A549 (cell line): ENCODE data around the gene ATP11A. TPM values are rescaled to one million over a fixed set of nuclear protein-coding genes. Genes with fewer than 3 reads are reported as not detected.

Experiments used
- ATAC-seq, 2 experiments: fragments of 200-7000 bp in 1 of 2; fragments of >200 bp in 1 of 2; cut with Nextera tagmentation in 1 of 2; cut with Tn5 transposase in 1 of 2; 3 replicates each; pipeline versions ENCODE4 v1.8.0 to v1.9.1; 2018 to 2020; ENCODE audit warnings: mild to moderate bottlenecking in 1 of 2, moderate library complexity in 1 of 2
- CTCF ChIA-PET: fragments of 300-600 bp; sonication (Branson Sonifier 250); formaldehyde crosslinking; extraction: SDS; loops from one replicate; lab custom pipeline; 2021; ENCODE audit warnings: antibody characterized with exemption, inconsistent platforms; lab: Yijun Ruan, JAX
- POLR2A ChIA-PET: fragments of 350-600 bp; formaldehyde crosslinking; extraction: SDS; loops from one replicate; lab custom pipeline; 2021; ENCODE audit warnings: antibody characterized with exemption, inconsistent platforms; lab: Yijun Ruan, JAX
- DNase-seq, 2 experiments: peaks; one replicate each; pipeline versions ENCODE4 v3.0.0 to v3.0.0-alpha.2; 2011 to 2016; ENCODE audit warnings: low read depth in 1 of 2, low spot score in 1 of 2
- FAIRE-seq: peaks from 2 replicates; lab custom pipeline; 2011; peaks lifted over from hg19 to GRCh38; lab: Jason Lieb, UNC
- H3K27ac ChIP-seq, 2 experiments: fragments of >200 bp; sonication (Bioruptor Twin); formaldehyde crosslinking; 3 replicates each; pipeline ENCODE4 v1.5.1; 2016 to 2017
- H3K4me1 ChIP-seq: fragments of >200 bp; sonication (Bioruptor Twin); formaldehyde crosslinking; 3 replicates; pipeline ENCODE4 v1.6.1; 2016
- H3K4me2 ChIP-seq: fragments of >200 bp; sonication (Bioruptor Twin); formaldehyde crosslinking; 3 replicates; pipeline ENCODE4 v1.6.1; 2016
- H3K4me3 ChIP-seq: fragments of >200 bp; sonication (Bioruptor Twin); formaldehyde crosslinking; 3 replicates; pipeline ENCODE4 v1.5.1; 2016
- H3K9me3 ChIP-seq: fragments of >200 bp; sonication (Bioruptor Twin); formaldehyde crosslinking; 3 replicates; pipeline ENCODE4 v1.6.1; 2016
- BCL3 ChIP-seq: fragments of >200 bp; sonication (Bioruptor Twin); formaldehyde crosslinking; IDR thresholded peaks from 3 replicates; pipeline ENCODE4 v1.6.1; 2016
- BHLHE40 ChIP-seq: IDR thresholded peaks from 2 replicates; pipeline ENCODE4 v1.6.1; 2012; ENCODE audit warnings: low read depth, low read length, inconsistent platforms
- CBX2 ChIP-seq: fragments of 200-600 bp; sonication (generic); IDR thresholded peaks from 2 replicates; pipeline ENCODE4 v1.6.1; 2016; ENCODE audit warnings: low read depth, mild to moderate bottlenecking, borderline replicate concordance
- CBX8 ChIP-seq: fragments of 200-600 bp; sonication (generic); IDR thresholded peaks from 2 replicates; pipeline ENCODE4 v1.6.1; 2016
- EHF ChIP-seq: fragments of 250-450 bp; sonication (Bioruptor Pico); IDR thresholded peaks from 2 replicates; pipeline ENCODE4 v1.5.0; 2020; ENCODE audit warnings: mild to moderate bottlenecking
- EHMT2 ChIP-seq: fragments of 200-600 bp; sonication (generic); IDR thresholded peaks from 2 replicates; pipeline ENCODE4 v1.6.1; 2016; ENCODE audit warnings: antibody characterized with exemption, low read depth, mild to moderate bottlenecking, moderate library complexity
- ESRRA ChIP-seq: fragments of 150-350 bp; IDR thresholded peaks from 2 replicates; pipeline ENCODE4 v1.6.1; 2014; ENCODE audit warnings: mild to moderate bottlenecking, low read length, borderline replicate concordance
- FOXS1 ChIP-seq: fragments of 250-450 bp; sonication (Bioruptor Pico); IDR thresholded peaks from 2 replicates; pipeline ENCODE4 v1.5.0; 2020; ENCODE audit warnings: mild to moderate bottlenecking, moderate library complexity
- GATA3 ChIP-seq: IDR thresholded peaks from 2 replicates; pipeline ENCODE4 v1.6.1; 2012; ENCODE audit warnings: borderline replicate concordance
- HDAC2 ChIP-seq: fragments of 200-600 bp; sonication (generic); IDR thresholded peaks from 2 replicates; pipeline ENCODE4 v1.6.1; 2016
- HES2 ChIP-seq: fragments of >200 bp; sonication (Bioruptor Twin); formaldehyde crosslinking; IDR thresholded peaks from 2 replicates; pipeline ENCODE4 v1.6.1; 2016
- HEYL ChIP-seq: fragments of 250-450 bp; sonication (Bioruptor Pico); IDR thresholded peaks from 2 replicates; pipeline ENCODE4 v1.8.0; 2021; ENCODE audit warnings: mild to moderate bottlenecking, moderate library complexity
- HOXB13 ChIP-seq: fragments of 250-450 bp; sonication (Bioruptor Pico); IDR thresholded peaks from 2 replicates; pipeline ENCODE4 v1.5.0; 2020; ENCODE audit warnings: low read depth, mild to moderate bottlenecking, moderate library complexity
- JUN ChIP-seq, 2 experiments: fragments of >200 bp; sonication (Bioruptor Twin); formaldehyde crosslinking; IDR thresholded peaks; 2 replicates in 1 of 2; 3 replicates in 1 of 2; pipeline ENCODE4 v1.6.1; 2016 to 2017
- KDM1A ChIP-seq: fragments of 200-600 bp; sonication (generic); IDR thresholded peaks from 2 replicates; pipeline ENCODE4 v1.6.1; 2016; ENCODE audit warnings: low read depth, mild to moderate bottlenecking
- KDM5A ChIP-seq: fragments of 200-600 bp; sonication (generic); IDR thresholded peaks from 2 replicates; pipeline ENCODE4 v1.6.1; 2016; ENCODE audit warnings: antibody characterized with exemption, mild to moderate bottlenecking
- MAX ChIP-seq: IDR thresholded peaks from 2 replicates; pipeline ENCODE4 v1.6.1; 2012
- MAZ ChIP-seq: fragments of 150-350 bp; IDR thresholded peaks from 2 replicates; pipeline ENCODE4 v1.6.1; 2014; ENCODE audit warnings: antibody characterized with exemption, low read depth, low read length, borderline replicate concordance
- MYC ChIP-seq: IDR thresholded peaks from 2 replicates; pipeline ENCODE4 v1.6.1; 2012; ENCODE audit warnings: mild to moderate bottlenecking, inconsistent platforms, low read length, improper control_type of control experiment, borderline replicate concordance
- PBX3 ChIP-seq: IDR thresholded peaks from 2 replicates; pipeline ENCODE4 v1.6.1; 2012
- PHF8 ChIP-seq: fragments of 200-600 bp; sonication (generic); IDR thresholded peaks from 2 replicates; pipeline ENCODE4 v1.6.1; 2016; ENCODE audit warnings: low read depth, mild to moderate bottlenecking, antibody characterized with exemption, moderate library complexity, borderline replicate concordance
- POLR2A ChIP-seq: IDR thresholded peaks from 2 replicates; pipeline ENCODE4 v1.6.1; 2012; ENCODE audit warnings: mild to moderate bottlenecking, low read length
- POLR2AphosphoS2 ChIP-seq: conservative IDR thresholded peaks from 2 replicates; pipeline ENCODE4 v1.6.1; 2012; ENCODE audit warnings: low read length, improper control_type of control experiment, inconsistent platforms
- RFX5 ChIP-seq: fragments of 450-650 bp; IDR thresholded peaks from 2 replicates; pipeline ENCODE4 v1.7.1; 2014; ENCODE audit warnings: antibody characterized with exemption, mild to moderate bottlenecking, moderate library complexity
- RNF2 ChIP-seq: fragments of 200-600 bp; sonication (generic); IDR thresholded peaks from 2 replicates; pipeline ENCODE4 v1.6.1; 2016; ENCODE audit warnings: low read depth, mild to moderate bottlenecking, antibody characterized with exemption, moderate library complexity, borderline replicate concordance
- SMC3 ChIP-seq: fragments of >200 bp; sonication (Bioruptor Twin); formaldehyde crosslinking; IDR thresholded peaks from 3 replicates; pipeline ENCODE4 v1.6.1; 2018; ENCODE audit warnings: inconsistent platforms
- TFCP2L1 ChIP-seq: fragments of 250-450 bp; sonication (Bioruptor Pico); IDR thresholded peaks from 2 replicates; pipeline ENCODE4 v1.5.0; 2021; ENCODE audit warnings: mild to moderate bottlenecking
- ZFP36 ChIP-seq: fragments of 450-650 bp; IDR thresholded peaks from 2 replicates; pipeline ENCODE4 v1.6.1; 2014; ENCODE audit warnings: borderline replicate concordance; ENCODE audit not compliant: partially characterized antibody
- ZNF302 ChIP-seq: fragments of 250-450 bp; sonication (Bioruptor Pico); IDR thresholded peaks from 2 replicates; pipeline ENCODE4 v1.9.0; 2021; ENCODE audit warnings: inconsistent platforms, mild to moderate bottlenecking, moderate library complexity
- ZSCAN20 ChIP-seq: fragments of 250-450 bp; sonication (Bioruptor Pico); IDR thresholded peaks from 2 replicates; pipeline ENCODE4 v1.8.0; 2022; ENCODE audit warnings: mild to moderate bottlenecking, moderate library complexity
- WGBS: methylation state at CpG from one replicate; pipeline ENCODE4 v1.1.6; 2017; ENCODE audit errors: missing lambda C conversion rate; 5-methylcytosine and 5-hydroxymethylcytosine counted together
- polyA plus RNA-seq, 4 experiments: library from polyadenylated mRNA; depleted of rRNA in 3 of 4; stranded (reverse); fragments of >200 nt; fragmentation: RNase III in 1 of 4; extraction: RNeasy Plus Mini Kit Qiagen cat#74134 plus additional on column Dnase treatment in 1 of 4; gene quantifications; 2 replicates in 3 of 4; 3 replicates in 1 of 4; pipeline ENCODE4 v1.2.3, GENCODE V29; 2011 to 2017

ATP11A gene
- polyA plus RNA-seq, 2 of the 4 experiments (the other 2 are of a cell fraction): 4.1 to 8.0 TPM

- Histone ChIP-seq H3K9me3 (no peaks in the 10 kb centered on the region), H3K27ac (no peak overlapping the region), H3K4me2 (no peak overlapping the region), H3K4me1 (no peaks in the 10 kb centered on the region), H3K4me3 (no peak overlapping the region)
- no peak for DNase-seq
- FAIRE-seq: no peak
- POLR2A ChIA-PET: no interaction called here
- CTCF ChIA-PET: interaction anchor here (1.3 kb wide), 1 partner anchor 14 kb away, joined by 3 read pairs; no protein-coding TSS in a partner anchor
- TF ChIP-seq BHLHE40 (no peak), POLR2AphosphoS2 (no peak), CBX2 (no peak), HOXB13 (CRISPR knock-in tag) (no peak), EHMT2 (no peak), POLR2A (no peak), MAZ (no peak), SMC3 (no peak), MAX (no peak), EHF (no peak), ZNF302 (CRISPR knock-in tag) (no peak), BCL3 (no peak), CBX8 (no peak), TFCP2L1 (CRISPR knock-in tag) (no peak), KDM1A (no peak), ZSCAN20 (no peak), HES2 (no peak), PBX3 (no peak), GATA3 (no peak)
- 85% methylated on average over 15 of the region's 19 CpGs for WGBS
- no peak for ATAC-seq
Observed at GRCh38 chr13:112903606-112904195, 213.9 kb downstream of the ATP11A start.

GRCh38 chr13:112904436-112904960 is 214.7 kb downstream of the ATP11A start:
- Histone ChIP-seq H3K27ac (no peak overlapping the region), H3K4me2 (no peak overlapping the region), H3K4me1 (no peaks in the 10 kb centered on the region), H3K4me3 (no peak overlapping the region), H3K9me3 (no peaks in the 10 kb centered on the region)
- WGBS: 92% methylated on average over 10 of the region's 13 CpGs
- ATAC-seq: no peak
- no peak for FAIRE-seq
- no peak for DNase-seq
- POLR2A ChIA-PET: no interaction called here
- CTCF ChIA-PET: interaction anchor here (1.3 kb wide), 1 partner anchor 14 kb away, joined by 3 read pairs; no protein-coding TSS in a partner anchor
- TF ChIP-seq PHF8: no peak
- no peak for TF ChIP-seq KDM5A
- no peak for TF ChIP-seq MYC
- TF ChIP-seq ESRRA: no peak
- no peak for TF ChIP-seq BHLHE40
- TF ChIP-seq PBX3: no peak
- no peak for TF ChIP-seq MAX
- no peak for TF ChIP-seq EHF
- TF ChIP-seq JUN (IDR thresholded peaks at IDR 0.05): no peak
- TF ChIP-seq HOXB13 (CRISPR knock-in tag): no peak
- TF ChIP-seq KDM1A: no peak
- no peak for TF ChIP-seq HEYL
- TF ChIP-seq HDAC2: no peak
- TF ChIP-seq CBX8: no peak
- no peak for TF ChIP-seq TFCP2L1 (CRISPR knock-in tag)
- TF ChIP-seq ZFP36: no peak
- TF ChIP-seq FOXS1 (CRISPR knock-in tag): no peak
- TF ChIP-seq RFX5: no peak
- no peak for TF ChIP-seq RNF2
